T-helper 9 cell (primary cell): Measurements from ENCODE around the gene SYNM.

Experiments used
- DNase-seq: peaks from one replicate; pipeline ENCODE4 v3.0.0-alpha.2; 2020

The SYNM gene

DNA sequence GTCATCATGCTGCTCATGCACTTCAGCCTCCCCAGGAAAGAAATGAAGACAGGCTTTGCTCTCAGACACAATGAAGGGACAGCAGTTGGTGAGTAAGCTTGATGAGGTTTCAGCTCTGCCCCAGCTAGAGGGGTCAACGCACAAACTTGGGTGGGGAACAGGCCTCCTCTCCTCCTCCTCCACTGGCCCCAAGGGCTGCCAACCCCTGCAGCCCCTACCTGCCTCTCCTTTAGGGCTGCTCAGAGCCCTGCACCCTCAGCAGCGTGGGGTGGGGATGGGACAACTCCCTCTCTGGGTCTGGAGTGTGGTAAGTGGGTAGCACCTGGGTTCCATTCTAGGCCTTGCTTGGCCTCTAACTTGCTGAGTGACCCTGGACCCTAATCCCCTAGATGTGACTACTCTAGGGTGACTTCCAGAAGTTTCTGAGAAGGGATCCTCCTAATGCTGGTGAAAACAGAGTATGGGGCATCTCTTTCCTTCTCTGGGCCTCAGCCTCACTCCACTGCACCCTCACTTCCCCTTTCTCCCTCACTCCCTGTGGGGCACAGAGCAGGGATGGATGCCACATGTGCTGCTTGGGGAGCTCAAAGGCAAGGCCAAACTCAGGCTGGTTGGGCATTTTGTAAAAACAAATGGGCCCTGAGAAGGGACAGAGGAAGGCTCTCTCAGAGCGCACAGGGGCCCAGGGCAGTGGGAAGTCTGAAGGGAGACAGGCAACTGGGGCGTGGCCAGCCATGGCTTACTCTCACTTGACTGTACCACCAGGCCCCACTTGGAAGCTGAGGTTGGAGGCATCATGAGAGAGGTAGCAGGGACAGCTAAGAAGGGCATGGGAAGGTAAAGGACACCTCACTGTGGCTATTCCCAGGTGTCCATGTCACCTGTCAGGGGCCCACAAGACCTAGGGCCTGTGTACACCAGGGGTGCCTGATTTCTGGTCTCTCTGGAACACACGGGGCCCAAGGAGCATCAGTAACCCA, 64.0 kb downstream of the SYNM start:
- DNase-seq = no peak

- DNase-seq = no peak
Observed at GRCh38 chr15:99169769-99170311, 65.0 kb downstream of the SYNM start.

- DNase-seq = no peak
Observed at GRCh38 chr15:99170476-99171065, 65.7 kb downstream of the SYNM start.

GRCh38 chr15:99172171-99172570, 67.3 kb downstream of the SYNM start:
- no peak for DNase-seq

- no peak for DNase-seq
Observed at GRCh38 chr15:99172989-99173388, 68.1 kb downstream of the SYNM start.

DNA sequence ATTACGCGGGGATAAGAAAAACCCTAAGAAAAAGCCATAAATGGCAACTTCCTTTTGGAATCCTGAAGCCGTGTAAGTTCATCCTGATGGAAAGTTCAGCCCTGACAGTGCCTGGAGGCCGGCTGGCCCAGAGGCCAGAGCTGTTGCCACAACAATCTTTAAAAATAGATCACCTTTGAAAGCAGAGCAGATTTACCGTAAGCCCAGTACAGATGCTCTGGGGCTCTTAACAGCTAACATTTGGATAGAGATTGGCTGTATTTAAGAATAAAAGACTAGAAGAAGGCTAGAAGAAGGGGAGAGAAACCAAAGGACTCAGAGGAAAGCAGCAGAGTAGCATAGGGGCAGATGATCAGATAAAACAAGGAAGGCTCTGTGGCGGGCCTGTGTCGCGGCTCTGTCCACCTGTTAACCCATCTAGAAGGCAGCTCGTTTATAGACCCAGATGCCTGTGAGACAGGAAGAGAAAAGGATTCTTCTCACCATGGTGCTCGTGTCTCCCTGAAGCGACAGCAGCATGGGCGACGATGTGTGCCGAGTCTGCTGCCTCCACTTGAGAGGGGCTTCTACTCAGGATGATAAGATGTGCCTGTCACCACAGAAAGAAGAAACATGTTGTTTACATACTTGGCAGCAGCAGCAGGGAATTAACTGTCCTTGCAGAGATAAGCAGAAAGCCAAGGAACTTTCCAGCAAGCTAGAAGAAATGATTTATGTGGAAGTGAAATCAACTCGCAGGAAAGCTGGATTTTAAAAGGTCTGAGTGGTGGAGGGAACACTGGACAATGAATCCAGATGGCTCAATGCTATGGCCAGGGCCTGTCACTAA, 69.9 kb downstream of the SYNM start:
- no peak for DNase-seq

GRCh38 chr15:99176757-99177156, 71.9 kb downstream of the SYNM start:
- DNase-seq = no peak

- DNase-seq = no peak
Observed at GRCh38 chr15:99177679-99178078, 72.8 kb downstream of the SYNM start.

DNA sequence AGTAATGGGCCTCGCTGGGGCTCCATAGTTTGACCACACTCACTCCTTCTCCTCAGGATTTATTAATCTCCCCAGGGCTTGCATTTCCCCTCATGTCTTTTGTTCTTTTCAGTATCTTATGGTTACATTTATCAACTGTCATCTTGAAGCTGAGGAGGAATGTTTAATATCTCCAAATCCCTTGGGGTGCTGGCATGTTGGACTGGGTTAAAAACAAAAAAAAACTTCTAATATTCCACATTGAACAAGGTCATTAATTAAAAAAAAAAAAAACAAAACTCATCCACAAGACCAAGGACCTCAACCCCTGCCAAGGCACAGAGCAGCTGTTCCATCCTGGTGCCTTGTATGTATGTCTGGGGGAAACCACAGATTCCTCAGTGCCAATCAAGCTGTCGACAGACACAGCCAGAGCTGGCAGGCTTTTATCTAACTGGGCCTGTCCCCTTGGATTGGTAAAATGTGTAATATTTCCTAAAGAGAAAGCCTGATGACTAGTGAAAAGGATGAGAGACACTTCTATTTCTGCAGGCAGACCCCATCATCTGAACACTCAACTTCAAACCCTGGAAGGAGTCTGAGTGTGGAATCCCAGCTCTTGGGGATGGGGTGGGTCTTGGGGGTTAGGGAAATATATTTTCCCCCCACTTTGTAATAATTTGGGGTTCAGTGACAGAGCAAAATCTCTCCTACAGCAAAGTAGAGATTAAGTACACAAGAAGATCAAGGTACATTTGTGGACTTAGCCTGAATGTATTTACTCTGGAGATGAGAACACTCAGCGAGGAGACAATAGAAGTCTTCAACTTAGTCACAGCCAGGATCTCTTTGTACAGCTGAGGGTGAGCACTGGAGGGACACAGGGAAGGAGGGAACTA, 75.4 kb downstream of the SYNM start:
- DNase-seq = no peak

DNA sequence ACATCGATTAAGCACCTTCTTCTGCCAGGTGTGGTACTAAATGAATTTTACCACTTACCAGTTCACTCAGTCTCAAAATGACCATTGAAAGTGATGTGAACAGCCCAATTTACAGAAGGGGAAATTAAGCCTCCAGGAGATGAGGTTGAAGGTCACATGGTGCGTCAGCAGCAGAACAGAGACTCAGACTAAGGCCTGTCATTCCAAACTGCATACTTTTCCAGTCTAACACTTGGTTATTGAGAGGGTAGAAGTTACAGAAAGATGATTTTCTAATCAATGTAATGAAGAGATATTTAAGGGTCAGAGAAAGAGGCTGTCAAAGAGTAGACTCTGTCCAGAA, 76.1 kb downstream of the SYNM start:
- DNase-seq = no peak

GRCh38 chr15:99181545-99181971, 76.7 kb downstream of the SYNM start:
- DNase-seq = no peak

DNA sequence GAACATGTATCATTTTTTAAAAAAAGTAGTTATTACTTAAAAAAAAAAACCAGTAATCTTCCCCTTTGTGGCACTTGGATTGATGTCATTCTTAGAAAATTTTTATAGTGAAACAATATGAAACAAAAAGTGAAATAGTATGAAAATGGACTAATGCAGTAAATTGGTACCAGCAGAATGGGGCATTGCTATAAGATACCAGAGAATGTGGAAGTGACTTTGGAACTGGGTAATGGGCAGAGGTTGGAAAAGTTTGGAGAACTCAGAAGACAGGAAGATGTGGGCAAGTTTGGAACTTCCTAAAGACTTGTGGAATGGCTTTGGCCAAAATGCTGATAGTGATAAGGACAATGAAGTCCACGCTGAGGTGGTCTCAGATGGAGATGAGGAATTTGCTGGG, 77.9 kb downstream of the SYNM start:
- no peak for DNase-seq
